SJCRH30 (cell line): ENCODE data around the gene ACSL6. TPM values are rescaled to one million over a fixed set of nuclear protein-coding genes. Genes with fewer than 3 reads are reported as not detected.

Experiments used
- DNase-seq, 2 experiments: peaks; one replicate each; pipeline ENCODE4 v3.0.0-alpha.2; 2015 to 2020
- H3K27ac ChIP-seq: fragments of 250-450 bp; sonication (Bioruptor Pico); 2 replicates; pipeline ENCODE4 v1.5.1; 2020; ENCODE audit warnings: mild to moderate bottlenecking, moderate library complexity
- H3K27me3 ChIP-seq: fragments of 250-450 bp; sonication (Bioruptor Pico); 2 replicates; pipeline ENCODE4 v1.5.1; 2020; ENCODE audit warnings: mild to moderate bottlenecking, moderate library complexity
- H3K36me3 ChIP-seq: fragments of 250-450 bp; sonication (Bioruptor Pico); 2 replicates; pipeline ENCODE4 v1.5.1; 2020; ENCODE audit warnings: mild to moderate bottlenecking, moderate library complexity
- H3K4me1 ChIP-seq: fragments of 250-450 bp; sonication (Bioruptor Pico); 2 replicates; pipeline ENCODE4 v1.5.1; 2020; ENCODE audit warnings: mild to moderate bottlenecking, moderate library complexity
- H3K4me3 ChIP-seq: fragments of 250-450 bp; sonication (Bioruptor Pico); 2 replicates; pipeline ENCODE4 v1.5.1; 2020; ENCODE audit warnings: mild to moderate bottlenecking, moderate library complexity
- H3K9me3 ChIP-seq: fragments of 250-450 bp; sonication (Bioruptor Pico); replicated peaks from 2 replicates; pipeline ENCODE4 v1.5.1; 2020; ENCODE audit warnings: mild to moderate bottlenecking, moderate library complexity
- total RNA-seq: library from RNA; depleted of rRNA; stranded (reverse); fragments of >200 nt; shearing (Covaris generic); gene quantifications from 2 replicates; pipeline ENCODE4 v1.2.3, GENCODE V29; 2014

ACSL6 gene
- total RNA-seq, 1 experiment from 2014 or later: not detected

- Histone ChIP-seq H3K9me3 (no peaks in the 10 kb centered on the region), H3K27ac (no peak overlapping the region), H3K27me3 (peaks cover 3% of the 10 kb centered on the region; the same call in 1 of the 2 replicates), H3K4me1 (no peaks in the 10 kb centered on the region), H3K36me3 (no peaks in the 10 kb centered on the region), H3K4me3 (no peak overlapping the region)
- no peak for DNase-seq
Measured at GRCh38 chr5:132053483-132053882, 42.0 kb upstream of the ACSL6 start.

- no peaks in the 10 kb centered on the region for H3K9me3 ChIP-seq
- peaks cover 8% of the 10 kb centered on the region; the same call in 1 of the 2 replicates for H3K27me3 ChIP-seq
- no peaks in the 10 kb centered on the region for H3K36me3 ChIP-seq
- no peak for DNase-seq
- no peak overlapping the region for H3K4me3 ChIP-seq
- no peak overlapping the region for H3K27ac ChIP-seq
- H3K4me1 ChIP-seq: no peaks in the 10 kb centered on the region
Measured at GRCh38 chr5:132052520-132052919, 41.1 kb upstream of the ACSL6 start.

DNA sequence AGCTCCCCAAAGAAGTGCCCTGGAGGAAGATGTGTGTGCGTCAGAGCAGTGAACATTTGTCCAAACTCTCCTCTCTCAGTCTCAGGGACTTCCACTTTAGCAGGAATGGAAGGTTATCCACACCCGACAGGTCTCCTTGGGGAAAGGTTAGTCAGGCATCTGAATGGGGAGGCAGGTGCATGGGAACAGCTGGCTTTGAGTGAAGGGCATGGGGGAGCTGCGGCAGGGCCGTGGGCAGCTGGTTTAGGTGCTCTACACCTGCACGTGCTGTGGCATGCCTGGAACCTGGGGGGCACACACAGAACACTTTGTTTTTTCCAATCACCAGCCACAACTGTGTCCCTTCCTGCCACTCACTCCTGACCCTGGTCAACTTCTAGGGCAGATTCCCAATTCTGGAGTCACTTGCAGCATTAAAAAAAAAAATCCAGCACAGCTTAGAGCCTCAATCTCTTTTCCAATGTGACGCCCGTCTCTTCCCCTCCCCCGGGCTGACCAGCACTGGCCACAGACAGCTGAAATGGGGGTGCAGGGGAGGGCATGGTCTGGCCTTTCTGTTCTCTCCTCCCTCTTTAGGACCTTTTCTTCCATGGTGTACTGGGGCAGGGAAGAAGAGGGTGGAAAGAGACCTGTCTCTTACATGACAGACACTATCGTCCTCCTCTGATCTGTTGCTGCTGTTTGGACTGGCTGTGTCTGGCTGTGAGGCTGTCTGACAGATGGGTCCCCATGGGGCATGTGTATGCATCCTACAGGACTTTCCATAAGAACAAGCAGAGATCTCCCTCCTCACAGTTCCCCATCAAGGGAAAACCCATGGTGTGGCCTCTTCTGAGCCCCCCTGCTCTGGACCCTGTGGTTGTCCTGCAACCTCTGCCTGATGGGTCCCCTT, 39.4 kb upstream of the ACSL6 start:
- Histone ChIP-seq H3K36me3 (no peaks in the 10 kb centered on the region), H3K27me3 (peaks cover 8% of the 10 kb centered on the region; the same call in 1 of the 2 replicates), H3K27ac (no peak overlapping the region), H3K4me1 (no peaks in the 10 kb centered on the region), H3K4me3 (no peak overlapping the region), H3K9me3 (no peaks in the 10 kb centered on the region)
- no peak for DNase-seq

GRCh38 chr5:132050136-132050535, 38.7 kb upstream of the ACSL6 start:
- no peaks in the 10 kb centered on the region for H3K4me1 ChIP-seq
- DNase-seq: no peak
- H3K4me3 ChIP-seq: no peak overlapping the region
- no peak overlapping the region for H3K27ac ChIP-seq
- no peaks in the 10 kb centered on the region for H3K36me3 ChIP-seq
- peaks cover 8% of the 10 kb centered on the region; the same call in 1 of the 2 replicates for H3K27me3 ChIP-seq
- H3K9me3 ChIP-seq: no peaks in the 10 kb centered on the region

DNA sequence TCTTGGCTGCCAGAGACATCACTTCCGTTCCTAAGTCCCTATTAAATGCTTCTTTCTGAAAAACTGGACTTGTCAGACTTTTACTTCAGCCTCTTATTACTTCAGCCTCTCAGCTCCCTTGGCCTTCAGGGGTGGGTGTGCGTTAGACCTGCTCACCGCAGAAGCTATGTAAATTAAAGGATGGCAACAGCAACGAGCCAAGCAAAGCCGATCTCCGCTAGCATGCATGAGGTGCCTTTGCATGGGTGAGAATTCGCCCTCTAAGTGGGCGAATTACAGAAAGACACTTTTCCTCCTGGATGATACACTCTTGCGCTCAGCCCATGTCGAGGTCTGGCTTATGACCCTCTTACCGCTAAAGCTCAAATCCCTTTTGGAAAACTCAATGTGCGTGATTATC, 38.1 kb upstream of the ACSL6 start:
- Histone ChIP-seq H3K27me3 (peaks cover 8% of the 10 kb centered on the region; the same call in 1 of the 2 replicates), H3K4me1 (no peaks in the 10 kb centered on the region), H3K4me3 (no peak overlapping the region), H3K36me3 (no peaks in the 10 kb centered on the region), H3K9me3 (no peaks in the 10 kb centered on the region), H3K27ac (no peak overlapping the region)
- no peak for DNase-seq

- Histone ChIP-seq H3K4me3 (no peak overlapping the region), H3K27me3 (peaks cover 8% of the 10 kb centered on the region; the same call in 1 of the 2 replicates), H3K9me3 (no peaks in the 10 kb centered on the region), H3K4me1 (no peaks in the 10 kb centered on the region), H3K27ac (no peak overlapping the region), H3K36me3 (no peaks in the 10 kb centered on the region)
- no peak for DNase-seq
Measured at GRCh38 chr5:132049093-132049492, 37.6 kb upstream of the ACSL6 start.

GRCh38 chr5:132046880-132047299, 35.4 kb upstream of the ACSL6 start:
- no peak for DNase-seq
- Histone ChIP-seq H3K9me3 (no peaks in the 10 kb centered on the region), H3K27ac (no peak overlapping the region), H3K4me3 (no peak overlapping the region), H3K4me1 (no peaks in the 10 kb centered on the region), H3K36me3 (no peaks in the 10 kb centered on the region), H3K27me3 (peaks cover 8% of the 10 kb centered on the region; the same call in 1 of the 2 replicates)

- H3K36me3 ChIP-seq: no peaks in the 10 kb centered on the region
- H3K4me1 ChIP-seq: no peaks in the 10 kb centered on the region
- H3K27me3 ChIP-seq: peaks cover 8% of the 10 kb centered on the region; the same call in 1 of the 2 replicates
- H3K27ac ChIP-seq: no peak overlapping the region
- no peak for DNase-seq
- H3K4me3 ChIP-seq: no peak overlapping the region
- no peaks in the 10 kb centered on the region for H3K9me3 ChIP-seq
Measured at GRCh38 chr5:132044207-132044606, 32.7 kb upstream of the ACSL6 start.

DNA sequence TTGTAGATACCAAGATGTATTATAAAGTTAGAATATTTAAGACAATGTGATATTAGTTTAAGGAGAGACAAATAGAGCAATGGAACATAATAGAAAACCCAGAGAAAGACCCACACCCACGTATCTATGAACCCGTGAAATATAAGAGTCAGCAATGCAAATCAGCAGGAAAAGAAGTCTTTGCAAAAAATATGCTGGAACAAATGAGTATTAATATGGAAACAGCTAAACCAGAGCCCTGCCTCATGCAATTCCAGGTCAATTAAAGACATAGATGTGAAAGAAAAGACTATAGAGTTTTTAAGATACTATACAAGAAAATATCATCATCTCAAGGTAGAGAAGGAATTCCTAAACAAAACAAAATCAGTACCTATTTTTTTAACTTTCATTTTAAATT, 25.9 kb upstream of the ACSL6 start:
- Histone ChIP-seq H3K27ac (no peak overlapping the region), H3K4me1 (no peaks in the 10 kb centered on the region), H3K4me3 (no peak overlapping the region), H3K9me3 (no peaks in the 10 kb centered on the region; the same call in 1 of the 2 replicates), H3K36me3 (no peaks in the 10 kb centered on the region), H3K27me3 (peaks cover 3% of the 10 kb centered on the region; the same call in 1 of the 2 replicates)
- DNase-seq: no peak

DNA sequence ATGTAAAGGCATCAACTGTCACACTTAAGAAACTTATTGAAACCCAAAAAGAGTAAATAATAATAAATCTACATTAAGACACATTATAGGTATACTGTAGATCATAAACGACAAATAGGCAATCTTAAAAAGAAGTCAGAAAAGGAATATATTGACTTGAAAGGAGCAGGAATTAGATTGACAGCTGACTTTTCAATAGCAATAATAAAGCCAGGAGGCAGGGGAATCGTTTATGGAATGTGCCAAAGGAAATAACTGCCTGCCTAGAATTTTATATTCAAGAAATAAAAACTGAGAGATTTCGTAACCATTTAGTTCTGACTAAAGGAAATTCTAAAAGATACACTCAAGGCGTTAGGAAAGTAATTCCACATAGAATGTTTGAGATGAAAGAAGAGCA, 21.7 kb upstream of the ACSL6 start:
- Histone ChIP-seq H3K4me1 (no peaks in the 10 kb centered on the region), H3K36me3 (no peaks in the 10 kb centered on the region), H3K27ac (no peak overlapping the region), H3K27me3 (peaks cover 3% of the 10 kb centered on the region; the same call in 1 of the 2 replicates), H3K9me3 (no peaks in the 10 kb centered on the region; the same call in 1 of the 2 replicates), H3K4me3 (no peak overlapping the region)
- DNase-seq: no peak

- DNase-seq: no peak
- H3K27me3 ChIP-seq: peaks cover 3% of the 10 kb centered on the region; the same call in 1 of the 2 replicates
- no peaks in the 10 kb centered on the region for H3K36me3 ChIP-seq
- no peaks in the 10 kb centered on the region for H3K4me1 ChIP-seq
- no peaks in the 10 kb centered on the region; the same call in 1 of the 2 replicates for H3K9me3 ChIP-seq
- H3K4me3 ChIP-seq: no peak overlapping the region
- no peak overlapping the region for H3K27ac ChIP-seq
Measured at GRCh38 chr5:132032196-132032595, 20.7 kb upstream of the ACSL6 start.

DNA sequence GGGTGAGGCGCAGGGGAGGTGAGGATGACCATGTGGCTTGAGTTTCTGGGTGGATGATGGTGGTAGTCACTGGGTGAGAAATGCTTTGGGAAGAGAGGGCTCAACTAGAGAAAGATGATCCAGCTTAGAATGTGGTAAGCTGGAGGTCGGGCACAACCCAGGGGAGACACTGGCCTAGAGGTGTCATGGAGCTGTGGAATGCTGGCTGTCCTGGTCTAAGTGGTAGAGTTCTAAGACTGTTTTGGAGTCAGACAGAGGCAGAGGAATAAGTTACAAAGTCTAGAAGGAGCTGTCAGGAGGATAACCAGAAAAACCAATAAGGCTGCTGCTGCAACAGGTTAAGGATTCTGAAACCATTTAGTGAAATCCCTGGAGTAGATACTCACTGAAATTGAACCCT, 19.2 kb upstream of the ACSL6 start:
- H3K4me1 ChIP-seq: no peaks in the 10 kb centered on the region
- DNase-seq: no peak
- H3K4me3 ChIP-seq: no peak overlapping the region
- peaks cover 3% of the 10 kb centered on the region; the same call in 1 of the 2 replicates for H3K27me3 ChIP-seq
- H3K27ac ChIP-seq: no peak overlapping the region
- H3K36me3 ChIP-seq: no peaks in the 10 kb centered on the region
- H3K9me3 ChIP-seq: no peaks in the 10 kb centered on the region; the same call in 1 of the 2 replicates

- Histone ChIP-seq H3K27ac (no peak overlapping the region), H3K4me3 (no peak overlapping the region), H3K4me1 (no peaks in the 10 kb centered on the region), H3K36me3 (no peaks in the 10 kb centered on the region), H3K27me3 (peaks cover 3% of the 10 kb centered on the region; the same call in 1 of the 2 replicates), H3K9me3 (no peaks in the 10 kb centered on the region; the same call in 1 of the 2 replicates)
- DNase-seq: no peak
Measured at GRCh38 chr5:132029609-132030330, 18.3 kb upstream of the ACSL6 start.

DNA sequence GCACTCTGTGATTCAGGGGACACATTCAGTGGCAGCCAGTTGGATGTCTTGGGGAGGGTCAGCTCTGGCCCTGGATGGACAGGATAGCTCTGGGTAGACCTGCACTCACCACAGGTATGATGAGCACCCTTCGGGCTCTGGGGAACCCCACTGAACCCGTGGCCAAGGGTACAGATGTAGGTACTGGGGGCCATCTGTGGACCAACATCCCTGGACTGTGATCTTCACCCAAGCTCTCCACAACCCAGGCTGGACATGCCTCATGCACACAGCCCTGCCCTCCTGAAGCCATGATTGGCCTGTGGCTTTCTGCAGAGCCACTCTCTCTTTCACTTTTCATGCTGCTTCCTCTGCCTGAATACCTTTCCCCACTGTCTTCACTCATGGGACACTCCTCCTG, 15.6 kb upstream of the ACSL6 start:
- no peaks in the 10 kb centered on the region for H3K36me3 ChIP-seq
- H3K27me3 ChIP-seq: 0 out of 2 replicates have a peak, but pooled peaks cover 3% of the 10 kb centered on the region
- H3K4me3 ChIP-seq: no peak overlapping the region
- H3K9me3 ChIP-seq: no peaks in the 10 kb centered on the region
- no peak for DNase-seq
- H3K4me1 ChIP-seq: no peaks in the 10 kb centered on the region
- H3K27ac ChIP-seq: no peak overlapping the region

GRCh38 chr5:132026516-132027008, 15.1 kb upstream of the ACSL6 start:
- H3K4me1 ChIP-seq: no peaks in the 10 kb centered on the region
- H3K36me3 ChIP-seq: no peaks in the 10 kb centered on the region
- no peak overlapping the region for H3K4me3 ChIP-seq
- no peak overlapping the region for H3K27ac ChIP-seq
- H3K27me3 ChIP-seq: 0 out of 2 replicates have a peak, but pooled peaks cover 3% of the 10 kb centered on the region
- DNase-seq: no peak
- no peaks in the 10 kb centered on the region for H3K9me3 ChIP-seq
